Stimulated activated CD4-positive, alpha-beta T cell treated with anti-CD3 and anti-CD28 coated beads, Interleukin-4, amount 100 ng/mL, for 4 hours (primary cell): ENCODE results near the gene IMPDH1.
A peak's percentile ranks its signal among the peaks of the same experiment; 100 is the strongest.

ENCODE experiments used
- DNase-seq, 2 experiments: peaks; one replicate each; pipeline ENCODE4 v3.0.0-alpha.2; 2020

The IMPDH1 gene

GRCh38 chr7:128404886-128405470, 4.8 kb downstream of the IMPDH1 start:
- no peak for DNase-seq

DNA sequence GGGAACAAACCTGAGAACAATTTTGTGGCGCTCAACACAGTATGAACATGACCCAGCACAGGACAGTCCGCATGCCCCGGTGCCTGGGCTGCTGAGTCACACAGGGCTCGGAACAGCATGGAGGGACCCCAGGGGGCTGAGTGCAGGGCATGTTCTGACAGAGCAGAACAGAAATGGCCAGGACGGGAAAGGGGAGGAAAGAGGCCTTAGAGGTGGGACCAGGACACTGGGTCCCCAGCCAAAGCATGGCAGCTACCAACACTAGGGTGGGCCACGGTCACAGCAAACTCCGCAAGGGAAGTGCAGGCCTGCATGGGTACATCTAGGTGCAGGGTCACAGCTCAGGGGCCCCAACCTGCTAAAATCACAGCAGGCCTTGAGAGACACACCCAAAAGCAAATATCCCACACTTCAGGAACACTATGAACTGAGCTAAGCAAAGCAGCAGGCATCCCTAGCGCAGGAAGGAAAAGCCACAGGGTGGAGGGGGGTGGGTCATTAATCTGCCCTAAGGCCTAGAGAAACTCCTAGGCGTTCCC, 5.6 kb downstream of the IMPDH1 start:
- no peak for DNase-seq

DNA sequence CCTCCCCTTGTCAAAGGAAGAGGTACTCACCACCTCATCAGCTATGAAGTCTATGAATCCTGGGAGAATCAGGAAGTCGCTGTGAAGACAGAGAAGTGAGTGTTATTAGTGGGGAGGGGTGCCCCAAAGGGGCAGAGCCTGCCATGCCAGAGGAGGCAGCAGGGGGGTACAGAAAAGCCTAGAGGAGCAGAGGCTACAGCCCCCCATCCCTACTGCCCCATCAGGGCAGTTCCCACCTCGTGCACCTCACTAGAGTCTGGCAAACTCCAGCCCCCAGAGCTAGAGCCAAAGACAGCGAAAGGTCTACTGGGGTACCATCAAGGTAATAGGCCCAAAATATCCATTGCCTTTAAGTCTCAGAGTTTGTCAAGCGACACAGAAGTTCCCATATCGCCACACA, 6.1 kb downstream of the IMPDH1 start:
- no peak for DNase-seq

DNA sequence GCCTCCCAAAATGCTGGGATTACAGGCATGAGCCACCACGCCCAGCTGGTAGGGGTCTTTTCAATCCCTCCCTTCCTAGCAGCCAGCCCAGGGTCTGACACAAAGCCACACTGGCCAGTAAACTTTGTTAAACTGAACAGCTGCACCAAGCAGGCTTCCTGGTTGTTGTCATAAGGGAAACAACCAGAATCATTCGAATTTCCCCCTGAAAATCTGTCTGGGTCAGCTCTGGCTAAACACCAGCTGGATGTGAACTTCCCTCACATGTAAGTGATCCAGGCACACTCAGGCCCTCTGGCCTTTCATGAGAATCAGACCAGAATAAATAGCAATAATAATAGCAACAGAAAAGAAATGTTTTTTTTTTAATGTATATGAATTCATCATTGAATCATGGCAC, 7.4 kb downstream of the IMPDH1 start:
- no peak for DNase-seq

DNA sequence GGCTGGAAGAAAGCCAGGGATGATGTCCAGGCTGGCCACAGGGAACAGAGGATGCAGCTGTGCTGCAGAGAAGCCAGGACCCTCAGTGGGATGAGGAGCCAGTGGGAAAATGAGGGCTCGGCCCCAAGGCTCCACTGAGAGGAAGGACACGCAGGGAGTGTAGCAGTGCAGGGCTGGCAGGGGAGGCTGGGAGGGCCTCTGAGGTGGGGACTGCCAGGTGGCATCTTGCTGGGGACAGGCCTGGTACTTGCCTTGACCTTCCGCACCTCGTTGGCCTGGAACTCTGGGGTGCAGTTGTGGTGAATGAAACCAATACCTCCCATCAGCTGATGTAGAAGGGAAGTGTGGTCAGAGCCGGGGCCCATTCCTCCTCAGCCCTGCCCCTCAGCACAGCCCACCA, 9.2 kb downstream of the IMPDH1 start:
- no peak for DNase-seq

DNA sequence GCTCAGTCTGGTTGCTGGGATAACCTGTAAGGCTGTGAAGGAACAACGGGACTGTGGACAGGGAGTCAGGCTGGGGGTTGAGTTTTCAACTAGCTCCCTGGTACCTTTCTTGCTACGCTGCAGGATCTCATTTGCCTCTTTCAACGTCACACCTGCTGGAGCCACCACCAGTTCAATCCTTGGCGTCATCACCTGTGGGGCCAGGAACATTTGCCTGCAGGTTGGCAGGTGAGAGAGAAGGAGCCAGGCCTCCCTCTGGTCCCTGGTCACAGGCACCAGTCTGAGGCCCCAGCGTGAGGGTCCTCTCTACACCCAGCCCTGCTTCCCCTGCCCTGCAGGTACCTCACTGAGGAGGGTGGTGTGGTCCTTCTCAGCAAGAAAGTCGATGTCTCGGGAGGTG, 9.8 kb downstream of the IMPDH1 start:
- DNase-seq = no peak

- DNase-seq = no peak
These were observed 11.0 kb downstream of the IMPDH1 start for GRCh38 chr7:128398841-128399135.

- DNase-seq = peak; percentile 19 to 33
These were observed 11.6 kb downstream of the IMPDH1 start for GRCh38 chr7:128398016-128398840.

DNA sequence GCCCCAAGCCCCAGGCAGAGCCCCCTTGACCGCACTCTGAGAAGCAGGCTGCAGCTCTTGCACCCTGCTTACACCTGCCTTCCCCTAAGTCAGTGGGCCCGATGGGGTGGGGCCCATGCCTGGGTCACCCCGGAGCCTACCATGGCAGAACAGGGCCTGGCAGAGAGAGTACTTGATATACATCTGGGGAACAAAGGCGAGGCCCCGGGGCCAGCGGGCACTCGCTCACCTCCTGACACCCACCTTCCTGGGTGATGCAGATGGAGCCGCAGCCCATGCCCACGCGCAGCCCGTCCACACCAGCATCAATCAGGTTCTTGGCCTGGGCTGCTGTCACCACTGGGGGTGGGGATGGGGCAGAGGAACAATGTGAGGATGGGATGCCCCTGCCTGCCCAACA, 13.4 kb downstream of the IMPDH1 start:
- DNase-seq = no peak

DNA sequence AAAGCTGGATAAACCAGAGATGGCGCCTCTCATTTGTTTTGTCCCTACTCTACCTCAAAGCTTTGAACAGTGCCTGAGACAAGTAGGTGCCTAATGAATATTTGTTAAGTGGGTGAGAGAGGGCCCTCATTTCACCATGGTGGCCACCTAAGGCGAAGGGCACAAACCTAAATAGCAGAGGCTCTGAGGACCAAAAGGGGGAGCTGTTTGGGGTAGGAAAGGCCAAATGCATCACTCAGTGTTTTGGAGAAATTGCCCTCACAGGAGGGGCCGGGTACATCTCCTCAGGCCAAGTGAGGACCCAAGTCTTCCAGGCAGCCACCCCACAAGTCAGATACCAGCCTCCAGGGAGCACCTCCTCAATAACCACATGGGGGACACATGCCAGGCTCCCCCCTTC, 14.0 kb downstream of the IMPDH1 start:
- no peak for DNase-seq

DNA sequence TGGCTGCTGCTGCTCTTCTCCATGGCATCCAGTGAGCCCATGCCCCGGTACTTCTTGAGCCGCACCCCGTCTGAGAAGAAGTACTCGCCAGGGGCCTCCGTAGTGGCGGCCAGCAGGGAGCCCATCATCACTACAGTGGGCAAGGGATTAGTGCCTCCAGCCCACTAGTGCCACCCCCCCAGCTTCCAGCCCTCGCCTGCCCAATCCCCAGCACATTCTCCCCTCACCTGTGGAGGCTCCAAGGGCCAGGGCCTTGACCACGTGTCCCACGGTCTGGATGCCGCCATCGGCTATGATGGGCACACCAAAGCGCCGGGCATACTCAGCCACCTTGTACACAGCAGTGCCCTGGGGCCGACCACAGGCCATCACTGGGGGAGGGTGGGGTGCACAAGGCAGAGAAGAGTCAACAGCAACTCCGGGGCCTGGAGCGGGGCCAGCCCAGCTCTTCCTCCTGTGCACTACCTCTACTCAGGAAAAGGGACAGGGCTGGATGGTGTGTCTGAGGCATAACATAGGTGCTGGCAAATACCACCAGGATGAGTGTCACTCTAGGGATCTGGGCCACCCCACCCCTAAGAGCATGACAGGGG, 14.8 kb downstream of the IMPDH1 start:
- DNase-seq = no peak

GRCh38 chr7:128393526-128394330, 16.1 kb downstream of the IMPDH1 start:
- DNase-seq = no peak

GRCh38 chr7:128392446-128393327, 17.1 kb downstream of the IMPDH1 start:
- DNase-seq = no peak

DNA sequence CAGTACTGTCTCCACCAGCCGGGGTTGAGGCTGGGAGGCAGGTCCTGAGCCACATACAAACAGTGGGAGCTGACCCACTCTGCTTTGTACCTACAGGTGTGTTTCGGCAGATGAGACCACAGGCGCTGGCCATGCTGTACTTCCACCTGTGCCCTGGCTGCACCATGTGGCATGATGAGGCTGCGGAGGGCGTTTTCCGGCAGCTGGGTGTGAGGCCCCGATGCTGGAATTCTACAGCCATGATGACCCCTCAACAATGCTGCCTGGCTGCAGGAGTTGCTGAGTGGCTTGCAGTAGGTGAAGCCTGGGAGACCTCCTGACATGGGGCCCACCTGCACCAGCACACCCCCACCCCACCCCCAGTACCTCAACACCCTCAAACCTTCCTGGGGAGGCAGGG, 18.0 kb downstream of the IMPDH1 start:
- no peak for DNase-seq

- no peak for DNase-seq
These were observed 18.8 kb downstream of the IMPDH1 start for GRCh38 chr7:128390871-128391565.

GRCh38 chr7:128389618-128390329, 20.0 kb downstream of the IMPDH1 start:
- DNase-seq = no peak

DNA sequence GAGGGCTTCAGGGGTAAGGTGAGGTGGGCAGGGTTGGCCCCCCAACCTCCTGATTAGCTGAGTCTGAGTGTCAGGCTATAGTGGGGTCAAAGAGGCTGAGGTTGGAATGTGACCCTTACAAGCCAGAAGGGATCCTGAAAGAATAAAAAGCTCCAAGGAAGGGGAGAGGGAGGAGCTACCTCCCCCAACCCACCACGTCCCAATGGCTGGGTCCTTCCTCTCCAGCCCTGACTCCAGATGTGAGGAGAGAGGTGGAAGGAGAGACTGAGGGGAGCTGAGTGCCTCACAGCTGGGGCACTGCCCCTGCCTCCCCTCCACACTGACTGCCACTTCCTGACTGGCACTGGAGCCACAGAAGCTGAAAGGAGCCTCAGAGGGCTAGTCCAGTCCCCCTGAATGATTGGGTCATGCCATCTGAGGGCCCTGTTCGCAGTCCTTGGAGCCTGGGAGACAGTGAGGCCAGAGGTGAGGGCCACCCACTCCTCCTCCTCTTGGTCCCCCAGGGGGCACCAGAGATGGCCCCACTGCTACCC, 20.6 kb downstream of the IMPDH1 start:
- DNase-seq = no peak

DNA sequence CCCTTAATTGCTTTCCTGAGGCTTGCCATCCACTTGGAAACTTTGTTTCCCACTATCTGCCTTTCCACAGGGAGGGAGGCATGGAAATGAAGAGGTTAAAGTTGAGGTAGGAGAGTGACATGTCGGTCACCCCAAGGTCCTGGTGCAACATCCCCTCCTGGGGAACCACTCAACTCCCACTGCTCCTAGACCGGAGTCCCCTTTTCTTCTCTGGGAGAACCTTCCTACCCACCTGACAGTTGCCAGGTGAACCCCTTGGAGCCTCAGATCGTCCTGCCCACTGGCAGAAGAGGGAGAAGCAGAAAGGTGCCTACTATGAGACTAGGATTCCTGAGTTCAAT, 21.7 kb downstream of the IMPDH1 start:
- DNase-seq = no peak

DNA sequence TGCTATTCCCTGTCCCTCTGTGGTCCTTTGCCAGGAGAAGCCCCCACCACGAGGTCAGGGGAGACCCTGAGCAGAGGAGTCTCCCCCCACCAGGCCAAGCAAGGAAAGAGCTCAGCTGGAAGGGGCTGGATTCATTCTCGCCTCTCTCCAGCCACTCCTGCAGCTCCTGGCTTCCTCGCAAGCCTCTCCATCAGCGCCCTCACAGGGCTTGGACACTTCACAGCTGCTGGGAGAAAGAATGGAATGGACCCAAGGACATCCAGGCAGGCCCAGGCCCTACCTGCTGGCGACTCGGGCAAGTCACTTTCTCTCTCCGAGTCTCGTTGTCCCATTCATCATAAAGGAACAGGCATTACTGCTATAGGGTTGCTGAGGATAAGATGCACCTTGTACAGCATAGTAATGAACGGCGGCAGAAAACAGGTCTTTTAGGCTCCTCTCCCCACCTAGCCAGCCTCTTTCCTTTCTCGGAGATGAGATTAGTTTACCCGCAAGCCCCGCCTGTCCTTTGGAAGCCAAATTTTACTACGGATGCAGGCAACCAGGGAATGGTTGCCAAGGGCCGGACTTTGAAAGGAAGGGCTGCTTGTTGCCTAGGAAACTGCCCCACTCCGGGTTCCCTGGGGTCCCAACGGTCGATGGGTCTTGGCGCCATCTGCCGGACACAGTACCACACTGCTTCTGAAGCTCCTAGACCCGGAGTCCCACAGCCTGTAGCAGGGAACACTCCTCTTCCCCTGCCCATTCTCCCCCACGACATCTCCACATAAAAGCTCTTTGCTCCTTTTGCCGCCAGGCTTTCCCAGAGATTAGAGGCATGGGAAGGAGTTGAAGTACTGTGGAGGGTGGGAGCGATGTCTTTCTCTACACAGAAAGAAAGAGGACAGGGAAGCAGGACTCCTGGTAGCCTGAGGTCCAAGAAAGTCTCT, 22.3 kb downstream of the IMPDH1 start:
- peak; percentile 53 to 69 for DNase-seq
